C4-2B (cell line): ENCODE measurements around the gene ARHGEF28.

Experiments used
- ZFX ChIP-seq: fragments of 450-650 bp; IDR thresholded peaks from 2 replicates; pipeline ENCODE4 v1.6.1; 2017
- TF ChIP-seq, protein P1 (sequence below): fragments of 450-650 bp; conservative IDR thresholded peaks from 2 replicates; pipeline ENCODE4 v1.5.1; 2017; ENCODE audit warnings: mild to moderate bottlenecking

DNA sequence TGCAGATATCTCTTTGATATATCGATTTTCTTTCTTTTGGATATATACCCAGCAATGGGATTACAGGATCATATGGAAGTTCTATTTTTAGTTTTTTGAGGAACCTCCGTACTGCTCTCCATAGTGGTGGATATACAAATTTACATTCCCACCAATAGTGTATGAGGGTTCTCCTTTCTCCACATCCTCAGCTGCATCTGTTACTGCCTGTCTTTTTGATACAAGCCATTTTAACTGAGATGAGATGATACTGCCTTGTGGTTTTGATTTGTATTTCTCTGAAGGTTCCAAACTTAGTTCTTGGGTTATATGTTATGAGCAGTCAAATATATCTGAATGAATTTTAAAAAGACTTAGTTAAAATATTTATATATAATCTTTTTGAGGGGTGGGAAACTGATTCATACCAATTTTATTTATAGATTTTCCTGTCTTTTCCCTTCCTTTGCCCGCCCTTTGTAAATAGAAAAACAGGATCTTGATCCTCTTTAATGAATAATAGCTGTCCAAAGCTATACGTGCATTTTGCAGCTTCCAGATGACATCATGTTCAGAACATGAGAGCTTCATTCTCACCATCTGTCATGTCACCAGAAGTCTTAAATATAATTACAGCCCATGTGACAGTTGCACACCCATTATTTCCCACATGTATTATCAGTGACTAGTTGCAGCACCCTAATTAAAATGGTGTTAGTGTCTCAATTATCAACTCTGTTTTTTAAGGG lies 6.2 kb upstream of the ARHGEF28 start:
- TF ChIP-seq, protein P1, sequence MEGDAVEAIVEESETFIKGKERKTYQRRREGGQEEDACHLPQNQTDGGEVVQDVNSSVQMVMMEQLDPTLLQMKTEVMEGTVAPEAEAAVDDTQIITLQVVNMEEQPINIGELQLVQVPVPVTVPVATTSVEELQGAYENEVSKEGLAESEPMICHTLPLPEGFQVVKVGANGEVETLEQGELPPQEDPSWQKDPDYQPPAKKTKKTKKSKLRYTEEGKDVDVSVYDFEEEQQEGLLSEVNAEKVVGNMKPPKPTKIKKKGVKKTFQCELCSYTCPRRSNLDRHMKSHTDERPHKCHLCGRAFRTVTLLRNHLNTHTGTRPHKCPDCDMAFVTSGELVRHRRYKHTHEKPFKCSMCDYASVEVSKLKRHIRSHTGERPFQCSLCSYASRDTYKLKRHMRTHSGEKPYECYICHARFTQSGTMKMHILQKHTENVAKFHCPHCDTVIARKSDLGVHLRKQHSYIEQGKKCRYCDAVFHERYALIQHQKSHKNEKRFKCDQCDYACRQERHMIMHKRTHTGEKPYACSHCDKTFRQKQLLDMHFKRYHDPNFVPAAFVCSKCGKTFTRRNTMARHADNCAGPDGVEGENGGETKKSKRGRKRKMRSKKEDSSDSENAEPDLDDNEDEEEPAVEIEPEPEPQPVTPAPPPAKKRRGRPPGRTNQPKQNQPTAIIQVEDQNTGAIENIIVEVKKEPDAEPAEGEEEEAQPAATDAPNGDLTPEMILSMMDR, result no peak
- no peak for TF ChIP-seq ZFX
